Neural cell (in vitro differentiated cells): ENCODE measurements around the gene RPL29. TPM values are rescaled to one million over a fixed set of nuclear protein-coding genes. Genes with fewer than 3 reads are reported as not detected.
"Not testable (repeated sequence)": the region's sequence is repeated elsewhere in the genome, so short reads cannot be mapped to it uniquely, and the experiment has no call there.

ENCODE experiments used
- H2AFZ ChIP-seq: fragments of 200-600, 300-800 bp; sonication (generic), shearing (Covaris generic); 2 replicates; pipeline ENCODE4 v1.6.0; 2014; ENCODE audit warnings: low read depth, mild to moderate bottlenecking, antibody characterized with exemption, low read length, moderate library complexity
- H3F3A ChIP-seq: fragments of 200-600 bp; shearing (Covaris generic); 2 replicates; pipeline ENCODE4 v1.6.1; 2016; ENCODE audit warnings: mild to moderate bottlenecking, moderate library complexity, mixed read lengths, antibody characterized with exemption, low read length; ENCODE audit not compliant: insufficient read depth, poor library complexity, severe bottlenecking
- H3K27ac ChIP-seq: fragments of 200-600, 300-800 bp; sonication (generic), shearing (Covaris generic); 2 replicates; pipeline ENCODE4 v1.5.1; 2014; ENCODE audit warnings: mild to moderate bottlenecking, low read length, moderate library complexity
- H3K27me3 ChIP-seq: fragments of 300-800, 200-600 bp; sonication (generic), shearing (Covaris generic); 2 replicates; pipeline ENCODE4 v1.6.0; 2014; ENCODE audit warnings: mild to moderate bottlenecking, low read depth, low read length, moderate library complexity; ENCODE audit not compliant: insufficient read depth
- H3K36me3 ChIP-seq: fragments of 300-800, 200-600 bp; sonication (generic), shearing (Covaris generic); 2 replicates; pipeline ENCODE4 v1.5.1; 2014; ENCODE audit warnings: mild to moderate bottlenecking, antibody characterized with exemption, low read length, moderate library complexity; ENCODE audit not compliant: insufficient read depth
- H3K4me2 ChIP-seq: fragments of 300-800, 200-600 bp; sonication (generic), shearing (Covaris generic); 2 replicates; pipeline ENCODE4 v1.6.0; 2014; ENCODE audit warnings: mild to moderate bottlenecking, low read length
- H3K4me3 ChIP-seq: fragments of 300-800, 200-600 bp; sonication (generic), shearing (Covaris generic); 2 replicates; pipeline ENCODE4 v1.5.1; 2014; ENCODE audit warnings: mild to moderate bottlenecking, low read length, moderate library complexity
- H3K79me2 ChIP-seq: fragments of 200-600 bp; shearing (Covaris generic); replicated peaks from 2 replicates; pipeline ENCODE4 v1.6.0; 2014; ENCODE audit warnings: mild to moderate bottlenecking, low read length, moderate library complexity; ENCODE audit not compliant: insufficient read depth
- H3K9ac ChIP-seq: fragments of 300-800, 200-600 bp; sonication (generic), shearing (Covaris generic); 2 replicates; pipeline ENCODE4 v1.6.1; 2016; ENCODE audit warnings: mild to moderate bottlenecking, low read length, mixed read lengths
- H3K9me2 ChIP-seq: fragments of 200-600 bp; shearing (Covaris generic); 2 replicates; pipeline ENCODE4 v1.6.1; 2016; ENCODE audit warnings: mild to moderate bottlenecking, low read length, mixed read lengths; ENCODE audit not compliant: insufficient read depth
- H3K9me3 ChIP-seq: fragments of 200-600, 300-800 bp; sonication (generic), shearing (Covaris generic); 2 replicates; pipeline ENCODE4 v1.6.1; 2016; ENCODE audit warnings: mild to moderate bottlenecking, mixed run types, low read length, moderate library complexity, mixed read lengths
- H4K20me1 ChIP-seq: fragments of 200-600 bp; shearing (Covaris generic); 2 replicates; pipeline ENCODE4 v1.6.1; 2016; ENCODE audit warnings: mild to moderate bottlenecking, mixed run types; ENCODE audit not compliant: insufficient read depth
- EP300 ChIP-seq: fragments of 450-650 bp; conservative IDR thresholded peaks from 2 replicates; pipeline ENCODE4 v1.6.1; 2014; ENCODE audit warnings: antibody characterized with exemption, mild to moderate bottlenecking, moderate library complexity; ENCODE audit not compliant: poor library complexity, severe bottlenecking
- EZH2 ChIP-seq: fragments of 200-600, 300-800 bp; shearing (Covaris generic), sonication (generic); IDR thresholded peaks from 2 replicates; pipeline ENCODE4 v1.6.1; 2014; ENCODE audit warnings: antibody characterized with exemption, low read length, borderline replicate concordance, mild to moderate bottlenecking; ENCODE audit not compliant: insufficient read depth, poor library complexity, severe bottlenecking
- MXI1 ChIP-seq: fragments of 450-650 bp; conservative IDR thresholded peaks from 2 replicates; pipeline ENCODE4 v1.6.1; 2014; ENCODE audit warnings: antibody characterized with exemption, mild to moderate bottlenecking; ENCODE audit not compliant: poor library complexity, severe bottlenecking
- POLR2AphosphoS5 ChIP-seq: IDR thresholded peaks from 2 replicates; pipeline ENCODE4 v1.6.1; 2012
- RAD21 ChIP-seq: fragments of 450-650 bp; conservative IDR thresholded peaks from 2 replicates; pipeline ENCODE4 v1.6.1; 2014; ENCODE audit warnings: antibody characterized with exemption, mild to moderate bottlenecking, moderate library complexity
- SMC3 ChIP-seq: fragments of 450-650 bp; conservative IDR thresholded peaks from 2 replicates; pipeline ENCODE4 v1.6.1; 2014; ENCODE audit warnings: antibody characterized with exemption, mild to moderate bottlenecking, moderate library complexity; ENCODE audit not compliant: poor library complexity
- TAF1 ChIP-seq: IDR thresholded peaks from 2 replicates; pipeline ENCODE4 v1.6.1; 2012; ENCODE audit warnings: low read depth
- polyA plus RNA-seq: library from polyadenylated mRNA; depleted of rRNA; stranded (reverse); fragments of >200 nt; gene quantifications from 2 replicates; pipeline ENCODE4 v1.2.3, GENCODE V29; 2014
- TF ChIP-seq, protein P1 (sequence below): fragments of 450-650 bp; IDR thresholded peaks from 2 replicates; pipeline ENCODE4 v1.5.1; 2014; ENCODE audit warnings: antibody characterized with exemption, mild to moderate bottlenecking, moderate library complexity; ENCODE audit not compliant: poor library complexity, severe bottlenecking
- TF ChIP-seq, protein P2 (sequence below): IDR thresholded peaks from 2 replicates; pipeline ENCODE4 v1.6.1; 2012; ENCODE audit warnings: borderline replicate concordance

RPL29 gene
- polyA plus RNA-seq, 1 donor from 2014 or later = 846 TPM

DNA sequence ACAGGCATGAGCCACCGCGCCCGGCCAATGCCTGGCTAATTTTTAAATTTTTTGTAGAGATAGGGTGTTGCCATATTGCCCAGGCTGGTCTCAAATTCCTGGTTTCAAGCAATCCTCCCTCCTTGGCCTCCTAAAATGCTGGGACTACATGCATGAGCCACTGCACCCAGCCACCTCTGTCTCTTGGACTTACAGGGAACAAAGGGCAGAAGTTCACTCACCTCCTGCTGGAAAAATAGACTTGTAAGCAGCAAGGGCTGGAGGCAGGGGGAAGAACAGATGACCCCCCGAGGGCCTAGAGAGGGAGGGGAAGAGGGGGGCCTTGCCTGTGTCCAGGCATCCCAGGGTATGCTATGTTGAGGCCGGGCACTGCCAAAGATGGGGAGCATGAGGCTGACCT lies 38.5 kb upstream of the RPL29 start:
- Histone ChIP-seq H2AFZ (no peak overlapping the region), H3K27ac (no peak overlapping the region), H3F3A (no peaks in the 10 kb centered on the region), H3K27me3 (no peaks in the 10 kb centered on the region), H3K79me2 (no peaks in the 10 kb centered on the region), H3K9me2 (no peaks in the 10 kb centered on the region), H3K9ac (no peak overlapping the region), H3K4me3 (no peak overlapping the region), H3K4me2 (no peak overlapping the region), H4K20me1 (no peaks in the 10 kb centered on the region), H3K36me3 (no peaks in the 10 kb centered on the region), H3K9me3 (no peaks in the 10 kb centered on the region)
- TF ChIP-seq SMC3 (no peak), EP300 (no peak), EZH2 (no peak), MXI1 (no peak), RAD21 (no peak), TAF1 (no peak), POLR2AphosphoS5 (no peak)
- TF ChIP-seq, protein P1, sequence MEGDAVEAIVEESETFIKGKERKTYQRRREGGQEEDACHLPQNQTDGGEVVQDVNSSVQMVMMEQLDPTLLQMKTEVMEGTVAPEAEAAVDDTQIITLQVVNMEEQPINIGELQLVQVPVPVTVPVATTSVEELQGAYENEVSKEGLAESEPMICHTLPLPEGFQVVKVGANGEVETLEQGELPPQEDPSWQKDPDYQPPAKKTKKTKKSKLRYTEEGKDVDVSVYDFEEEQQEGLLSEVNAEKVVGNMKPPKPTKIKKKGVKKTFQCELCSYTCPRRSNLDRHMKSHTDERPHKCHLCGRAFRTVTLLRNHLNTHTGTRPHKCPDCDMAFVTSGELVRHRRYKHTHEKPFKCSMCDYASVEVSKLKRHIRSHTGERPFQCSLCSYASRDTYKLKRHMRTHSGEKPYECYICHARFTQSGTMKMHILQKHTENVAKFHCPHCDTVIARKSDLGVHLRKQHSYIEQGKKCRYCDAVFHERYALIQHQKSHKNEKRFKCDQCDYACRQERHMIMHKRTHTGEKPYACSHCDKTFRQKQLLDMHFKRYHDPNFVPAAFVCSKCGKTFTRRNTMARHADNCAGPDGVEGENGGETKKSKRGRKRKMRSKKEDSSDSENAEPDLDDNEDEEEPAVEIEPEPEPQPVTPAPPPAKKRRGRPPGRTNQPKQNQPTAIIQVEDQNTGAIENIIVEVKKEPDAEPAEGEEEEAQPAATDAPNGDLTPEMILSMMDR = no peak
- TF ChIP-seq, protein P2, sequence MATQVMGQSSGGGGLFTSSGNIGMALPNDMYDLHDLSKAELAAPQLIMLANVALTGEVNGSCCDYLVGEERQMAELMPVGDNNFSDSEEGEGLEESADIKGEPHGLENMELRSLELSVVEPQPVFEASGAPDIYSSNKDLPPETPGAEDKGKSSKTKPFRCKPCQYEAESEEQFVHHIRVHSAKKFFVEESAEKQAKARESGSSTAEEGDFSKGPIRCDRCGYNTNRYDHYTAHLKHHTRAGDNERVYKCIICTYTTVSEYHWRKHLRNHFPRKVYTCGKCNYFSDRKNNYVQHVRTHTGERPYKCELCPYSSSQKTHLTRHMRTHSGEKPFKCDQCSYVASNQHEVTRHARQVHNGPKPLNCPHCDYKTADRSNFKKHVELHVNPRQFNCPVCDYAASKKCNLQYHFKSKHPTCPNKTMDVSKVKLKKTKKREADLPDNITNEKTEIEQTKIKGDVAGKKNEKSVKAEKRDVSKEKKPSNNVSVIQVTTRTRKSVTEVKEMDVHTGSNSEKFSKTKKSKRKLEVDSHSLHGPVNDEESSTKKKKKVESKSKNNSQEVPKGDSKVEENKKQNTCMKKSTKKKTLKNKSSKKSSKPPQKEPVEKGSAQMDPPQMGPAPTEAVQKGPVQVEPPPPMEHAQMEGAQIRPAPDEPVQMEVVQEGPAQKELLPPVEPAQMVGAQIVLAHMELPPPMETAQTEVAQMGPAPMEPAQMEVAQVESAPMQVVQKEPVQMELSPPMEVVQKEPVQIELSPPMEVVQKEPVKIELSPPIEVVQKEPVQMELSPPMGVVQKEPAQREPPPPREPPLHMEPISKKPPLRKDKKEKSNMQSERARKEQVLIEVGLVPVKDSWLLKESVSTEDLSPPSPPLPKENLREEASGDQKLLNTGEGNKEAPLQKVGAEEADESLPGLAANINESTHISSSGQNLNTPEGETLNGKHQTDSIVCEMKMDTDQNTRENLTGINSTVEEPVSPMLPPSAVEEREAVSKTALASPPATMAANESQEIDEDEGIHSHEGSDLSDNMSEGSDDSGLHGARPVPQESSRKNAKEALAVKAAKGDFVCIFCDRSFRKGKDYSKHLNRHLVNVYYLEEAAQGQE = no peak

DNA sequence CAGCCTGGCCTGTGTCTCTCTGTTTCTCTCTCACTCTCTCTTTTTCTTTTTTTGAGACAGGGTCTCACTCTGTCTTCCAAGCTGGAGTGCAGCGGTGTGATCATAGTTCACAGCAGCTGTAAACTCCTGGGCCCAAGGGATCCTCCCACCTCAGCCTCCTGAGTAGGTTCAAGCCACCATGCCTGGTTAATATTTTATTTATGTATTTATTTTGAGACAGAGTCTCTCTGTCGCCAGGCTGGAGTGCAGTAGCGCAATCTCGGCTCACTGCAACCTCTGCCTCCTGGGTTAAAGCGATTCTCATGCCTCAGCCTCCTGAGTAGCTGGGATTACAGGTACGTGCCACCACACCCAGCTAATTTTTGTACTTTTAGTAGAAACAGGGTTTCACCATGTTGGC lies 38.1 kb upstream of the RPL29 start:
- not testable (repeated sequence) for H3K4me2 ChIP-seq, H3K27ac ChIP-seq, H3K4me3 ChIP-seq, H3F3A ChIP-seq, H4K20me1 ChIP-seq, H3K9me3 ChIP-seq, H3K27me3 ChIP-seq, H3K79me2 ChIP-seq, H3K9ac ChIP-seq, H3K36me3 ChIP-seq, H2AFZ ChIP-seq, H3K9me2 ChIP-seq

DNA sequence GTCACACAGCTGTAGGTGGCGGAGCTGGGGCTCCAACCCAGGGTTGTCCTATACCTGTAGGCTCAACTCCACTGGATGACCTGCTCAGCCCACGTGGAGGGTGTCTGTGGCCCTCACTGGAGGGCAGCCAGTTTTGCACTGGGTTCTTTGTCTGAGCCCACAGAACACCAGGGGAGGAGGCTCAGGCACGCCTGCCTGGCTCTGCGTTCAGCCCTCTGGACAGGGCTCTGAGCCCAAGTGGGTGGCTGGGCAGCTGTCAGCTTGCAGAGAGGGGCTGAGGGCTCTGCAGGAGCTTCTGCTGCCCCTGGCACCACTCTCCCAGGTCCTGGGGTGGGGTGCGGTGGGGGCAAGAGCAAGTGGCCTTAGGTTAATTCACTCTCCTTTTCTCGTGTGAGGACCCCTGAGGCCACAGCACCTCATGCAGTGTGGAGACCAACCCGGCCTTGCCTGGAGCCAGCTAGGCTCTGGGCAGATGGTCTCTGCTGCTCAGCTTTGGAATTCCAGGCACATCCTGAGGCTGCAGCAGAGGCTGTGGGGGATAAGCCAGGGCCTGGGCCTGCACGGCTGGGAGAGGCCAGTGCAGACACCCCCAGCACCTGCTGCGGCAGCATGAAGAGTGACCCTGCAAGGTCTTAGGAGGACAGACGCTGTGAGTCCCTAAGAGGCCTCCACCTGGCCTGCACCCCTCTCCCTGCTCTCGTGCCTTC lies 37.2 kb upstream of the RPL29 start:
- Histone ChIP-seq H3K27ac (no peak overlapping the region), H3K9me2 (no peaks in the 10 kb centered on the region), H3K9me3 (no peaks in the 10 kb centered on the region), H3K36me3 (no peaks in the 10 kb centered on the region), H3K27me3 (no peaks in the 10 kb centered on the region), H3F3A (no peaks in the 10 kb centered on the region), H3K9ac (no peak overlapping the region), H4K20me1 (no peaks in the 10 kb centered on the region), H3K4me2 (no peak overlapping the region), H2AFZ (no peak overlapping the region), H3K79me2 (no peaks in the 10 kb centered on the region), H3K4me3 (no peak overlapping the region)
- TF ChIP-seq, protein P1 = no peak
- TF ChIP-seq POLR2AphosphoS5 = no peak
- TF ChIP-seq MXI1 = no peak
- TF ChIP-seq EP300 = no peak
- TF ChIP-seq RAD21 = no peak
- TF ChIP-seq, protein P2 = no peak
- no peak for TF ChIP-seq EZH2
- no peak for TF ChIP-seq TAF1
- TF ChIP-seq SMC3 = no peak
